Fibroblast of upper back skin (primary cell): ENCODE data around the gene PEAR1.

ENCODE experiments used
- DNase-seq: peaks from one replicate; pipeline ENCODE4 v3.0.0-alpha.2; 2013

Gene PEAR1

DNA sequence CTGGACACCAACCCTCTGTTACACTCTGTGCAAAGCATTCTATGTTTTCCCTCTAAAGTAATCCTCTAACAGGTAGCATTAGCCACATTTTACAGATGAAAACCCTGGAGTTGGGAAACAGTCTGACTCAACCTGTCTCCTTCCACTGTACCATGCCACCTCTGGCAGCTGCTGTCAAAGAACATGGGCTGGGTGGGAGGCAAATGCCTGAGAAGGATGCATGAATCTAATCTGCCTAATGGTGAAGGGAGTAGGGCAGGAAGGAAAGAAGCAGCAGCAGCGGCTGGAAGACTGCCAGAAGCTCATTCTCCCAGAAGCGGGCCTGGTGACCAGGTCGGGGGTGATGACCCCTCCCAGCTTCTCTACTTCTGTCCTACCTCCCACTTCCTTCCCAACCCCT lies 48.7 kb downstream of the PEAR1 start:
- no peak for DNase-seq

GRCh38 chr1:156942576-156942975 lies 49.1 kb downstream of the PEAR1 start:
- DNase-seq: no peak

- no peak for DNase-seq
These were observed 50.2 kb downstream of the PEAR1 start for GRCh38 chr1:156943756-156944155.

DNA sequence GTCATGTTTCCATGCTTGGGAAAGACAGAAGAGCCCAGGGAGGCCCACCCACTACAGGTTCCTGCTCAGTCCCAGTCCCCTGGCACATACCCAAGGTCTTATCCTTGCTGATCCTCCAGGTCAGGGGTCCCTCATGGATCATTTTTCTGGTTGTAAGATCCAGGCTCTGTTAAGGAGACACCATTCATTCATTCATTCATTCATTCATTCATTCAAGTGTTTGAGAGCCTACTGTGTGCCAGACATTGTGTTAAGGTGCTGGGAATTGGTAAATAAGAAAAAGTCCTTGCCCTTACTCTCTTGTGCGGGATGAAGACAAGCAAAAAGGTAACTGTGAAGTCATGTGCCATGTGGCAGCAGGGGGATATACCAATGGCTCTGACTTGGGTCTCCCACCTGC lies 50.8 kb downstream of the PEAR1 start:
- DNase-seq: no peak

DNA sequence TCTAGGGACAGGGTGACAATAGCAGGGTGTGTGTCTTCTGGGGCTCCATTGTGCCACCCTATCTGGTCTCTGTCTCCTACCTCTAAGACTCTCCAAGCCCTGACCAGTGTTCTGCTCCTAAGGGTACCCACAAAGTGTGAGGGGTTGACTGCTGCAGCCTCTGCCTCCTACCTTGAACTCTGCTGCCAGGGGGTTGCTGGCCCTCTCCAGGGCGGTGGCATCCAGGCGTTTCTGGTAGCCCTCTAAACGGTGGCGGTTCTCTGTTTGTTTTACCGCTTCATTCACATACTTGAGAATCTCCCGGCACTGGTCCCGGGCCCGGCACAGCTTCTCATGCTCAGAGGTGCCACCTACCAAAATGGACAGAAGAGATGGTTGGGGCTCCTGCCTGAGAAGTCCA lies 51.3 kb downstream of the PEAR1 start:
- DNase-seq: no peak

- DNase-seq: no peak
These were observed 52.6 kb downstream of the PEAR1 start for GRCh38 chr1:156945881-156946661.

GRCh38 chr1:156947127-156947526 lies 53.6 kb downstream of the PEAR1 start:
- DNase-seq: no peak

- DNase-seq: no peak
These were observed 54.5 kb downstream of the PEAR1 start for GRCh38 chr1:156947818-156948525.

- no peak for DNase-seq
These were observed 55.2 kb downstream of the PEAR1 start for GRCh38 chr1:156948708-156949107.

- DNase-seq: no peak
These were observed 55.6 kb downstream of the PEAR1 start for GRCh38 chr1:156949127-156949526.

GRCh38 chr1:156951371-156951770 lies 57.9 kb downstream of the PEAR1 start:
- no peak for DNase-seq

DNA sequence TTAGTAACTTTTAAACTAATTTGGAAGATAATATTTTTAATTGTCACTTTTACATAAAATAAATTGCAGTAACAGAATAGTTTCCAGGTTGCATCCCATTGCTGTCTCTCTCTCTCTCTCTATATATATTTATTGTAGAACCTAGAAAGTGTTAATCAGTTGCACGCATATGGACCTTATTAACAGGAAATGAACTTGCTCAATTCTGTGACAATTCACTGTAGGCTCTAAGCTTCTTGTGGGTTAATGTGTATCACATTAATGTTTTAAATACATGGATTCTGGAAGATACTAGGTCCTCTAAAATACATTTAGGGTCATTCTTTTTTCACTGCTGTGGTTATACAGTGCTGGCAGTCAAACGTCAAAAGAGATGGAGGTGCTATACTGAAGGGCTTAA lies 60.1 kb downstream of the PEAR1 start:
- DNase-seq: no peak

DNA sequence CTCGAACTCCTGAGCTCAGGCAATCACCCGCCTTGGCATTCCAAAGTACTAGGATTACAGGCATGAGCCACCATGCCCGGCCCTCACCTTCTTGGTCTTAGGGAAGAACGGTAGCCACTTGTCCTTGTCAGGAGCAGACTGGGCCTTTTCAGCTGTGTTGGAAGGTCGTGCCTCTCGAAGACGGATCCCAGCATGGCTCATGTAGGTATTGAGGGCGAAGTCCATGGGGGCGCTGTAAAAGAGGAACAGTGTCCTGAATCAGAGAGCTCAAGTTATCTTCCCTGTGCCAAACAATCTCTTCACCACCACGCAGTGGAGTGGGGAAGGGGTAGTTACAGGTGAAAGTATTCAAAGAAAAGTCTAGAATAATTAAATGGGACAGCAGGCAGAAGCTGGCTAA lies 62.8 kb downstream of the PEAR1 start:
- DNase-seq: no peak

- no peak for DNase-seq
These were observed 64.1 kb downstream of the PEAR1 start for GRCh38 chr1:156957634-156958033.

DNA sequence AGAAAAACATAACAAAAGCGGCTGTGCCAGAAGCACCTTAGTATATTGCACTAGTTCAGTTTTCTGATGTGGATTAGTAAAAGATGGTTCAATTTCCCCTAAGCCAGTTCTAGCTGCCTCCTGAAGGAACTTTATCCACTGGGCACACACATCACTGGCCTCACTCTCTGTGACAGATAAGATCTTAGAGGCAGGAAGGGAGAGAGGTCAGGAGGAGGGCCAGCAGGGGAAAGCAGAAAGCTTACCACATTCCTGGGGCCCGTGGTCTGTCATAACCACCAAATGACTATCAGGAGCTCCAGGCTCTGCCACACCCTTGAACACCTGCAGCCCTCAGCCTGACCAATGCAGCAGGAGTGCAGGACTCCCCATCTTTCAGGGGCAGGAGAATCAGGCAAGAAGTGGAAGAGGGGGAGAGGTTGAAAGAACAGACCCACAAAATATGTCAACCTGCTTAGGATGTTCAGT lies 64.8 kb downstream of the PEAR1 start:
- DNase-seq: no peak

- DNase-seq: peak; percentile 35
These were observed 65.9 kb downstream of the PEAR1 start for GRCh38 chr1:156959414-156959813.

- DNase-seq: no peak
These were observed 66.4 kb downstream of the PEAR1 start for GRCh38 chr1:156959925-156960324.

DNA sequence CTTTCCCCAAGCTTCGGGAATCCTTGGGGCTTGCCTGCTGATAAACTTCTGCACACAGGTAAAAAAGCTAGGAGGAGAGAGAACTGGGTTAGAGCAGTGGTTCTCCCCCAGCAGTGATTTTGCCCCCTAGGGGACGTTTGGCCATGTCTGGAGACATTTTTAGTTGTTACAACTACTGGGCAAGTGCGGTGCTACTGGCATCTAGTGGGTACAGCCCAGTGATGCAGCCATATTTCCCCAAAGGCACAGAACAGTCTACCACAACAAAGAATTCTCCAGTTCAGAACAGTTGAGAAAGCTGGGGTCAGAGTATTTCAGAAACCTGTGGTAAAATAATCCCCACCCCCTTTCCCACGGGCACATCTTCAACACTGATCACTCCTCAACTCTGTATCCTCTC lies 68.2 kb downstream of the PEAR1 start:
- no peak for DNase-seq

DNA sequence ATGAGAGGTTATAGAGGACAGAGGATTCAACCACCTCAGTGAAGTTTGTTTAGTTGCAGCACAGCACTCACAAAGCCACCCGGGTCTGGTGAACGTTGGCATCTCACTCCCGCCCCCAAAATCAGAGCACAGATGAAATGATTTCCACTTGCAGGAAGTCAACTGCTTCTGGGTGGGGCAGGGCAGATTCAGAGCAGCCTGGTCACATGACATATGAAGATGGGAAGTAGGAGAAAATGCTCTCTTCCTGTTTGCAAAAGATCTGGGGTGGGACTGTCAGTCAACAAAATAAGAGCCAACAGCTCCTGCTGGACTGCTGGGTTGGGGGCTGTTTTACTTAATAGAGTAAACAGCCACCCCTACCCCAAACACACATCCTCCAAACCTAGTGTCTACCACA lies 70.1 kb downstream of the PEAR1 start:
- DNase-seq: no peak

- peak; percentile 21 for DNase-seq
These were observed 70.9 kb downstream of the PEAR1 start for GRCh38 chr1:156964441-156964840.
